Measurements from ENCODE around the gene SH3GL3.

SH3GL3 gene

DNA sequence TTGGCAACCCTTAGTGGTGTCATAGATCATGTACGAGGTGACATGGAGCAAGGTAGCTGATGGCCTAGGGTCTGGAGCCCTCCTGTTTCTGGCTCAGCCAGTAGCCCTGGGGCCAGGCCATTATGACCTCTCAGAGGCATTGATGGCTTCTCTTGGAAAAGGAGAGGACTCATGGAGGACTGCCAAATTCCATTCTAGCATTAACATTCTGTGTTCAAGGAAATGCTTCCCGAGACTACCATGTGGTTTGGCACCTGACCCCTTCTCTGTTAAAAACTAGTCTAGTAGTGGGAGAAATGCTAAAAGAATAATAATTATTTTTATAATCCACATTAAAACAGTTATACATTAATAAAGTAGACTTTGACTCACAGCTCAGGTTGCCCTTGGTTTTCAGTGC is 166.6 kb downstream of the SH3GL3 start:
- H3K23ac ChIP-seq (ENCODE audit: low read length): no peak overlapping the region

DNA sequence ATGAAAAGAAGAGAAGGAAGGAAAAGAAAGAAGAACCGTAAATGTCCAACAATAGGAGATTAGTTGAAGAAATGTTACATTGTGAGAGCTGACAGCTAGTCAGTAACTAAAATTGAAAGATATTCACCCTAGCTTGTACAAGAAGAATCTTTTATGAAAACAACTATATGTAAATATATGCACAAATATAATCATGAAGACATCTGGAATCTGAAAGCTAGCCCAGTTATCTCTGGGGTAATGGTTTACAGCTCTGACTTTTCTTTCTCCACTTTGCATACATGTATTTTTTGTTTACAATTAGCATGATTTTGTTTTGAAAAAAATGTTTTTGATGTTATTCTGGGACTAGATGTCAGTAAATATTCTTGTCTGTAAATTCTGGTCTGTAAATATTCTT is 169.7 kb downstream of the SH3GL3 start:
- DNase-seq: no peak

More for the DNA sequence above, 166.6 kb downstream of the SH3GL3 start:
- no peak overlapping the region for H3K27ac ChIP-seq (ENCODE audit: low read depth, low read length)
- no peaks in the 10 kb centered on the region for H3K79me1 ChIP-seq (ENCODE audit: low read length)
- no peak overlapping the region for H2BK5ac ChIP-seq (ENCODE audit: low read depth, low read length, poor library complexity)
- no peaks in the 10 kb centered on the region for H3K4me1 ChIP-seq (ENCODE audit: control insufficient read depth in 1 of 2, insufficient read depth in 2 of 2, low read length in 2 of 2)
- no CpG with 5 or more reads among the region's 2 CpGs for WGBS (ENCODE audit: extremely low coverage, insufficient coverage, insufficient read length)
- no peak overlapping the region for H2AK5ac ChIP-seq (ENCODE audit: low read length)
- H2BK12ac ChIP-seq (ENCODE audit: low read length): no peak overlapping the region
- no peaks in the 10 kb centered on the region for H3K36me3 ChIP-seq (ENCODE audit: control insufficient read depth in 1 of 2, insufficient read depth in 2 of 2, low read length in 2 of 2)
- H3K9ac ChIP-seq (ENCODE audit: low read length): no peak overlapping the region
- no peak overlapping the region for H4K8ac ChIP-seq (ENCODE audit: low read depth, low read length)
- H3K27me3 ChIP-seq (ENCODE audit: insufficient read depth, low read length): no peaks in the 10 kb centered on the region
- H2BK120ac ChIP-seq (ENCODE audit: insufficient read depth, low read length, poor library complexity): no peak overlapping the region
- no peak overlapping the region for H3K4ac ChIP-seq (ENCODE audit: low read depth, low read length)
- H3K18ac ChIP-seq (ENCODE audit: low read length): no peak overlapping the region
- H3K4me3 ChIP-seq (ENCODE audit: low read depth, low read length): no peak overlapping the region
- H3K9me3 ChIP-seq (ENCODE audit: insufficient read depth, low read depth, low read length): no peaks in the 10 kb centered on the region
- H2AFZ ChIP-seq (ENCODE audit: insufficient read depth, low read length, poor library complexity): no peak overlapping the region
- no peaks in the 10 kb centered on the region for H3K79me2 ChIP-seq (ENCODE audit: control insufficient read depth, insufficient read depth, low read length, poor library complexity)
- H3K4me2 ChIP-seq (ENCODE audit: low read length): no peak overlapping the region
- no peak for DNase-seq
- no peak overlapping the region for H4K91ac ChIP-seq (ENCODE audit: low read depth, low read length)
- H4K12ac ChIP-seq (ENCODE audit: low read depth, low read length): no peak overlapping the region
- no peak overlapping the region for H3K14ac ChIP-seq (ENCODE audit: low read length)

DNA sequence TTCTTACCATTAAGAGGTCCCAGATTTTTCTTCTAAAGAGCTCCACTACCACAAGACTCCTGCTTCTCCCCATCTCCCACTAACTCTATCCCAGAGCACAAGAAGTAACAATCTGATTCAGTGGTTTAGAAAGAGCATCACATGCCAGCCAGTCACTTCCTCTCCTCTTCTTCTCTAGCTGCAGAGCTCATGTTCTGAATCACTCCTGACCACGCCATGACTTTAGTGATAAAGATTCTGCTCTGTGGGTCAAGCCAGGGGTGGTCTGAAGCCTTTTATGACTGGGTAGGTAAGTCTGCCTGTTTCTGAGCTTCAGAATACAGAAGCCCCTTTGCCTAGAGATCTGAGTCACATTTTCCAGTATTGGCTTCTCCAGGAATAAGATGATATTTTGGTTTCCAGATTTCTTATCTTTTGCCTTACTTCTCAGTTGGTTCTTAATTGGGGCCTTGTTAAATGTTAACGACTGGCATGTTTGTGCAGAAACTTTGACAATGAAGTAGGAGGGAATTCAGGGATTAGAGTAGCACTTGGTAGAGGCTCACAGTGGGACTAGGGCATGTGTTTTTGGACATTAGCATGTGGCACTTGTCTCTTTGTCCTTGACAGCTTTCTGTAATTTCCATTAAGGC is 179.1 kb downstream of the SH3GL3 start:
- Histone ChIP-seq H4K8ac (ENCODE audit: low read depth, low read length) (no peak overlapping the region), H3K36me3 (ENCODE audit: control insufficient read depth in 1 of 2, insufficient read depth in 2 of 2, low read length in 2 of 2) (no peaks in the 10 kb centered on the region), H4K91ac (ENCODE audit: low read depth, low read length) (no peak overlapping the region), H3K4me2 (ENCODE audit: low read length) (no peak overlapping the region), H3K9ac (ENCODE audit: low read length) (no peak overlapping the region), H3K14ac (ENCODE audit: low read length) (no peak overlapping the region), H3K79me2 (ENCODE audit: control insufficient read depth, insufficient read depth, low read length, poor library complexity) (no peaks in the 10 kb centered on the region), H2AK5ac (ENCODE audit: low read length) (no peak overlapping the region), H3K79me1 (ENCODE audit: low read length) (no peaks in the 10 kb centered on the region), H3K4me1 (ENCODE audit: control insufficient read depth in 1 of 2, insufficient read depth in 2 of 2, low read length in 2 of 2) (no peaks in the 10 kb centered on the region), H4K12ac (ENCODE audit: low read depth, low read length) (no peak overlapping the region), H3K4me3 (ENCODE audit: low read depth, low read length) (no peak overlapping the region), H3K27ac (ENCODE audit: low read depth, low read length) (no peak overlapping the region), H3K18ac (ENCODE audit: low read length) (no peak overlapping the region), H3K23ac (ENCODE audit: low read length) (no peak overlapping the region), H3K4ac (ENCODE audit: low read depth, low read length) (no peak overlapping the region), H2BK120ac (ENCODE audit: insufficient read depth, low read length, poor library complexity) (no peak overlapping the region), H2BK12ac (ENCODE audit: low read length) (no peak overlapping the region), H2BK5ac (ENCODE audit: low read depth, low read length, poor library complexity) (no peak overlapping the region), H2AFZ (ENCODE audit: insufficient read depth, low read length, poor library complexity) (no peak overlapping the region), H3K9me3 (ENCODE audit: insufficient read depth, low read depth, low read length) (peaks cover 6% of the 10 kb centered on the region), H3K27me3 (ENCODE audit: insufficient read depth, low read length) (no peaks in the 10 kb centered on the region)
- no peak for DNase-seq
- WGBS (ENCODE audit: extremely low coverage, insufficient coverage, insufficient read length): no CpG with 5 or more reads among the region's 2 CpGs

More for the DNA sequence above, 169.7 kb downstream of the SH3GL3 start:
- no peaks in the 10 kb centered on the region for H3K27me3 ChIP-seq (ENCODE audit: insufficient read depth, low read length)
- no peak overlapping the region for H3K4ac ChIP-seq (ENCODE audit: low read depth, low read length)
- H4K8ac ChIP-seq (ENCODE audit: low read depth, low read length): no peak overlapping the region
- H2AFZ ChIP-seq (ENCODE audit: insufficient read depth, low read length, poor library complexity): no peak overlapping the region
- H3K36me3 ChIP-seq (ENCODE audit: control insufficient read depth in 1 of 2, insufficient read depth in 2 of 2, low read length in 2 of 2): no peaks in the 10 kb centered on the region
- H3K4me1 ChIP-seq (ENCODE audit: control insufficient read depth in 1 of 2, insufficient read depth in 2 of 2, low read length in 2 of 2): no peaks in the 10 kb centered on the region
- no peak overlapping the region for H3K9ac ChIP-seq (ENCODE audit: low read length)
- H3K9me3 ChIP-seq (ENCODE audit: insufficient read depth, low read depth, low read length): no peaks in the 10 kb centered on the region
- H3K27ac ChIP-seq (ENCODE audit: low read depth, low read length): no peak overlapping the region
- no peak overlapping the region for H2BK12ac ChIP-seq (ENCODE audit: low read length)
- no peak overlapping the region for H3K4me2 ChIP-seq (ENCODE audit: low read length)
- H2BK120ac ChIP-seq (ENCODE audit: insufficient read depth, low read length, poor library complexity): no peak overlapping the region
- no peak overlapping the region for H2AK5ac ChIP-seq (ENCODE audit: low read length)
- H3K14ac ChIP-seq (ENCODE audit: low read length): no peak overlapping the region
- H4K91ac ChIP-seq (ENCODE audit: low read depth, low read length): no peak overlapping the region
- no peak overlapping the region for H3K4me3 ChIP-seq (ENCODE audit: low read depth, low read length)
- H3K79me2 ChIP-seq (ENCODE audit: control insufficient read depth, insufficient read depth, low read length, poor library complexity): no peaks in the 10 kb centered on the region
- WGBS (ENCODE audit: extremely low coverage, insufficient coverage, insufficient read length): no CpG with 5 or more reads among the region's 1 CpG
- H3K23ac ChIP-seq (ENCODE audit: low read length): no peak overlapping the region
- no peaks in the 10 kb centered on the region for H3K79me1 ChIP-seq (ENCODE audit: low read length)
- no peak overlapping the region for H3K18ac ChIP-seq (ENCODE audit: low read length)
- no peak overlapping the region for H4K12ac ChIP-seq (ENCODE audit: low read depth, low read length)
- H2BK5ac ChIP-seq (ENCODE audit: low read depth, low read length, poor library complexity): no peak overlapping the region

DNA sequence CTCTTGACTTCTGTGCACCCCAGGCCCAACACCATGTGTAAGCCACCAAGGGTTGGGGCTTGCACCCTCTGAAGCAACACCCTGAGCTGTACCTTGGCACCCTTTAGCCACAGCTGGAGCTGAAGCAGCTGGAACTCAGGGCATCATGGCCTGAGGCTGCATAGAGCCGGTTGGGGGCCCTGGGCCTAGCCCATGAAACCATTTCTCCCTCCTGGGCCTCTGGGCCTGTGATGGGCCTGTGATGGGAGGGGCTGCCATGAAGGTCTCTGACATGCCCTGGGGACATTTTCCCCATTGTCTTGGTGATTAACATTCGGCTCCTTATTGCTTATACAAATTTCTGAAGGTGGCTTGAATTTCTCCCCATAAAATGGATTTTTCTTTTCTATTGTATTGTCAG is 184.4 kb downstream of the SH3GL3 start:
- Histone ChIP-seq H2BK5ac (ENCODE audit: low read depth, low read length, poor library complexity) (no peak overlapping the region), H3K9me3 (ENCODE audit: insufficient read depth, low read depth, low read length) (peaks cover 9% of the 10 kb centered on the region), H2BK120ac (ENCODE audit: insufficient read depth, low read length, poor library complexity) (no peak overlapping the region), H3K23ac (ENCODE audit: low read length) (no peak overlapping the region), H3K79me2 (ENCODE audit: control insufficient read depth, insufficient read depth, low read length, poor library complexity) (no peaks in the 10 kb centered on the region), H3K27ac (ENCODE audit: low read depth, low read length) (no peak overlapping the region), H3K79me1 (ENCODE audit: low read length) (no peaks in the 10 kb centered on the region), H4K8ac (ENCODE audit: low read depth, low read length) (no peak overlapping the region), H3K9ac (ENCODE audit: low read length) (no peak overlapping the region), H3K4ac (ENCODE audit: low read depth, low read length) (no peak overlapping the region), H2AK5ac (ENCODE audit: low read length) (no peak overlapping the region), H3K4me2 (ENCODE audit: low read length) (no peak overlapping the region), H4K12ac (ENCODE audit: low read depth, low read length) (no peak overlapping the region), H3K18ac (ENCODE audit: low read length) (no peak overlapping the region), H3K27me3 (ENCODE audit: insufficient read depth, low read length) (no peaks in the 10 kb centered on the region), H3K36me3 (ENCODE audit: control insufficient read depth in 1 of 2, insufficient read depth in 2 of 2, low read length in 2 of 2) (no peaks in the 10 kb centered on the region), H2BK12ac (ENCODE audit: low read length) (no peak overlapping the region), H3K4me1 (ENCODE audit: control insufficient read depth in 1 of 2, insufficient read depth in 2 of 2, low read length in 2 of 2) (no peaks in the 10 kb centered on the region), H2AFZ (ENCODE audit: insufficient read depth, low read length, poor library complexity) (no peak overlapping the region), H3K14ac (ENCODE audit: low read length) (no peak overlapping the region), H4K91ac (ENCODE audit: low read depth, low read length) (no peak overlapping the region), H3K4me3 (ENCODE audit: low read depth, low read length) (no peak overlapping the region)
- no CpG with 5 or more reads among the region's 2 CpGs for WGBS (ENCODE audit: extremely low coverage, insufficient coverage, insufficient read length)
- DNase-seq: no peak

Measured in trophoblast cell (in vitro differentiated cells and primary cell).